Natural killer cell (primary cell): ENCODE results near the gene ENDOV. TPM values are rescaled to one million over a fixed set of nuclear protein-coding genes. Genes with fewer than 3 reads are reported as not detected.

Experiments used
- ATAC-seq, 3 donors: fragments of 150-1000 bp in 2 of 3; fragments of 200-7000 bp in 1 of 3; cut with Tn5 transposase; 1 replicate in 1 of 3; 2 replicates in 2 of 3; pipeline ENCODE4 v1.10.0; 2021; ENCODE audit warnings: mild to moderate bottlenecking in 2 of 3, moderate library complexity in 2 of 3
- DNase-seq, 2 donors: peaks; one replicate each; pipeline versions ENCODE4 v3.0.0 to v3.0.0-alpha.2; 2013 to 2021; ENCODE audit warnings: mixed read lengths in 1 of 2
- H3K27ac ChIP-seq: one replicate; pipeline ENCODE4 v1.5.1; 2013; ENCODE audit warnings: mild to moderate bottlenecking, low read length
- H3K27me3 ChIP-seq: one replicate; pipeline ENCODE4 v1.6.1; 2013; ENCODE audit warnings: low read length; ENCODE audit not compliant: control insufficient read depth, insufficient read depth
- H3K36me3 ChIP-seq: one replicate; pipeline ENCODE4 v1.6.1; 2013; ENCODE audit warnings: low read length; ENCODE audit not compliant: control insufficient read depth, insufficient read depth
- H3K4me1 ChIP-seq: one replicate; pipeline ENCODE4 v1.6.1; 2013; ENCODE audit warnings: low read length; ENCODE audit not compliant: control insufficient read depth, insufficient read depth
- H3K4me3 ChIP-seq: one replicate; pipeline ENCODE4 v1.5.1; 2013; ENCODE audit warnings: low read length
- H3K9me3 ChIP-seq: one replicate; pipeline ENCODE4 v1.6.1; 2013; ENCODE audit warnings: low read length; ENCODE audit not compliant: control insufficient read depth, insufficient read depth
- H3K27ac Mint-ChIP-seq, 2 donors: one replicate each; pipeline ENCODE4 v1.8.0; 2022; ENCODE audit warnings: mild to moderate bottlenecking in 2 of 2, mixed read lengths in 2 of 2, moderate library complexity in 1 of 2
- H3K27me3 Mint-ChIP-seq, 2 donors: one replicate each; pipeline ENCODE4 v1.8.0; 2022; ENCODE audit warnings: low read depth in 2 of 2, mixed read lengths in 2 of 2
- H3K36me3 Mint-ChIP-seq: one replicate; pipeline ENCODE4 v1.8.0; 2022; ENCODE audit warnings: mixed read lengths
- H3K4me1 Mint-ChIP-seq, 2 donors: one replicate each; pipeline ENCODE4 v1.8.0; 2022; ENCODE audit warnings: mixed read lengths in 2 of 2
- H3K4me3 Mint-ChIP-seq: one replicate; pipeline ENCODE4 v1.8.0; 2022; ENCODE audit warnings: mild to moderate bottlenecking, moderate library complexity, mixed read lengths
- H3K9me3 Mint-ChIP-seq, 2 donors: one replicate each; pipeline ENCODE4 v1.8.0; 2022; ENCODE audit warnings: mixed read lengths in 2 of 2
- CTCF ChIP-seq: fragments of 200-600 bp; IDR thresholded peaks from one replicate; pipeline ENCODE4 v1.8.0; 2022; ENCODE audit warnings: antibody characterized with exemption
- WGBS: methylation state at CpG from one replicate; pipeline ENCODE4 v1.1.7; 2013; ENCODE audit warnings: missing lambda C conversion rate; ENCODE audit not compliant: insufficient coverage; 5-methylcytosine and 5-hydroxymethylcytosine counted together
- intact Hi-C: fragments of 100-400 bp; cut with micrococcal nuclease; formaldehyde crosslinking; loops from one replicate; pipeline ENCODE4 v1.14.2; 2022
- total RNA-seq, 4 donors: library from RNA; stranded (reverse); fragments of 120-200 nt in 1 of 4; gene quantifications; one replicate each; pipeline versions ENCODE4 v1.2.3 to v1.2.4, GENCODE V29; 2013 to 2022

ENDOV gene
- total RNA-seq, 3 donors from 2014 or later (not counting 1 experiment from before 2014, with no cell fraction given): 17.7 to 24.9 (median 18.8) TPM

DNA sequence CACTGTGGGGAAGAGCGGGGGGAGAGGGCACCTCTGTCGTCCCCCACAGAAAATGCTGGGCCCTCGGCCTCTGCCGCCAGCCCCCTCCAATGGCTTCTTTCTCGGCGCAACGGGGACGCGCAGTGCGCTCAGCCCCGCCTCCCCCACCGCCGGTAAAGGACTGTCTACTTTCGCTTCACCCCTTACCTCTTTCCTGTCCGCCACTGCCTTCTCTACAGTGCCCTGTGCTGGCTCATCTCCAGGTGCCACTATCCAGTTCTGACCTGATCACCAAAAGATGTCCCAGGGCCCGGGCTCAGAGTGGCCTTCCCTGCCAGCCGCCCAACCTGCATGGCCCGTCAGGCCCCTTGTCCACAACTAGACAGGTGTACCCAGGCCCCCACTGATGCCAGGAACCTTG, 7.3 kb downstream of the ENDOV start:
- Mint-ChIP-seq H3K4me3 (no peak overlapping the region), H3K4me1 (peaks cover 14 to 30% of the 10 kb centered on the region in 2 donors), H3K27ac (no peak overlapping the region), H3K27me3 (no peaks in the 10 kb centered on the region), H3K9me3 (no peaks in the 10 kb centered on the region), H3K36me3 (no peaks in the 10 kb centered on the region)
- intact Hi-C loops: loop anchor here (10.0 kb wide), 1 partner anchor 683 kb away; no protein-coding TSS in a partner anchor
- DNase-seq (no peak), ATAC-seq (no peak)
- no peak for TF ChIP-seq CTCF
- Histone ChIP-seq H3K36me3 (no peaks in the 10 kb centered on the region), H3K27ac (no peak overlapping the region), H3K4me1 (peaks cover 40% of the 10 kb centered on the region), H3K27me3 (no peaks in the 10 kb centered on the region), H3K9me3 (no peaks in the 10 kb centered on the region), H3K4me3 (no peak overlapping the region)
- 89% methylated on average over 18 of the region's 18 CpGs for WGBS

DNA sequence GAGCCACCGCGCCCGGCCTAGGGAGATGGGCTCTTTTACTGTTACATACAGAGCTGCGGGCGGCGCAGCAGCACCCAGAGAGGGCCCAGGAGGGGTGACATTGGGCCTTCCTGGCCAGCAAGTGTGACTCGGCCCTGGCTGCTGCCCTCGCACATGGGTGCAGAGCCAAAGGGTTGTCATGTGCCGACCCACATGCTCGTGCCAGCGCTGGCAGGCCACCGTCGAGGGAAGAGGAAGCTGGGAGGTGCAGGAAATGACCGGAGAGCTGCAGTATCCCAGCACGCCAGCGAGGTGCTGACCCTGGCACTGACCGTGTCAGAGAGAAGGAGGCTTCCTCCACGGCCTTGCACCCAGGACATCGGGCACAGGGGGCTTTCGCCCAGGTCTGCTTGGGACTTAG, 8.0 kb downstream of the ENDOV start:
- no peak overlapping the region for H3K27ac Mint-ChIP-seq
- ATAC-seq: no peak
- peaks cover 40% of the 10 kb centered on the region for H3K4me1 ChIP-seq
- H3K9me3 Mint-ChIP-seq: no peaks in the 10 kb centered on the region
- WGBS: 83% methylated on average over 20 of the region's 20 CpGs
- no peaks in the 10 kb centered on the region for H3K36me3 ChIP-seq
- no peak for DNase-seq
- H3K27me3 Mint-ChIP-seq: no peaks in the 10 kb centered on the region
- H3K27me3 ChIP-seq: no peaks in the 10 kb centered on the region
- no peaks in the 10 kb centered on the region for H3K36me3 Mint-ChIP-seq
- TF ChIP-seq CTCF: no peak
- no peak overlapping the region for H3K4me3 Mint-ChIP-seq
- H3K4me3 ChIP-seq: no peak overlapping the region
- H3K9me3 ChIP-seq: no peaks in the 10 kb centered on the region
- H3K27ac ChIP-seq: no peak overlapping the region
- intact Hi-C loops: loop anchor here (10.0 kb wide), 1 partner anchor 682 kb away; no protein-coding TSS in a partner anchor
- peaks cover 14 to 27% of the 10 kb centered on the region in 2 donors for H3K4me1 Mint-ChIP-seq

GRCh38 chr17:80423536-80424225, 8.7 kb downstream of the ENDOV start:
- Mint-ChIP-seq H3K4me1 (peaks cover 14 to 24% of the 10 kb centered on the region in 2 donors), H3K9me3 (no peaks in the 10 kb centered on the region), H3K27me3 (no peaks in the 10 kb centered on the region), H3K36me3 (no peaks in the 10 kb centered on the region), H3K27ac (peak overlapping the region in 1 of 2 donors; percentile 80), H3K4me3 (peak overlapping the region; percentile 57)
- no peak for ATAC-seq
- H3K36me3 ChIP-seq: no peaks in the 10 kb centered on the region
- 76% methylated on average over 13 of the region's 13 CpGs for WGBS
- no peak overlapping the region for H3K4me3 ChIP-seq
- intact Hi-C loops: loop anchor here (10.0 kb wide), 1 partner anchor 681 kb away; no protein-coding TSS in a partner anchor
- no peak overlapping the region for H3K27ac ChIP-seq
- H3K27me3 ChIP-seq: no peaks in the 10 kb centered on the region
- TF ChIP-seq CTCF: no peak
- DNase-seq: no peak
- peaks cover 40% of the 10 kb centered on the region for H3K4me1 ChIP-seq
- H3K9me3 ChIP-seq: no peaks in the 10 kb centered on the region
